ENCODE measurements around the gene SARS1.

- TF ChIP-seq CTCF (IDR thresholded peaks at IDR 0.05; ENCODE audit: low read depth, low read length, missing input control) (no peak), RAD21 (IDR thresholded peaks at IDR 0.05) (no peak), ZBTB33 (IDR thresholded peaks at IDR 0.05) (no peak), MAX (IDR thresholded peaks at IDR 0.05) (no peak), TAF1 (conservative IDR thresholded peaks at IDR 0.05) (no peak)
Observed at GRCh38 chr1:109184687-109185086, 29.0 kb upstream of the SARS1 start.
